Endothelial cell of umbilical vein (primary cell): ENCODE measurements around the gene ORAI3.

Source experiments
- POLR2A ChIP-seq: IDR thresholded peaks from 2 replicates; pipeline ENCODE4 v1.6.1; 2012; ENCODE audit warnings: low read depth, mild to moderate bottlenecking, control low read depth, low read length
- POLR2AphosphoS5 ChIP-seq: IDR thresholded peaks from 2 replicates; pipeline ENCODE4 v1.6.1; 2012; ENCODE audit warnings: low read depth, mild to moderate bottlenecking, control low read depth, low read length, moderate library complexity; ENCODE audit not compliant: insufficient read depth
- TF ChIP-seq, protein P1 (sequence below), 2 donors: IDR thresholded peaks; 1 replicate in 1 of 2; 2 replicates in 1 of 2; pipeline ENCODE4 v1.5.1; 2011; ENCODE audit warnings: low read length in 2 of 2, mild to moderate bottlenecking in 2 of 2, moderate library complexity in 2 of 2, control low read depth in 1 of 2, inconsistent platforms in 1 of 2, low read depth in 1 of 2; ENCODE audit not compliant: insufficient read depth in 1 of 2; ENCODE audit errors: extremely low read depth in 1 of 2

DNA sequence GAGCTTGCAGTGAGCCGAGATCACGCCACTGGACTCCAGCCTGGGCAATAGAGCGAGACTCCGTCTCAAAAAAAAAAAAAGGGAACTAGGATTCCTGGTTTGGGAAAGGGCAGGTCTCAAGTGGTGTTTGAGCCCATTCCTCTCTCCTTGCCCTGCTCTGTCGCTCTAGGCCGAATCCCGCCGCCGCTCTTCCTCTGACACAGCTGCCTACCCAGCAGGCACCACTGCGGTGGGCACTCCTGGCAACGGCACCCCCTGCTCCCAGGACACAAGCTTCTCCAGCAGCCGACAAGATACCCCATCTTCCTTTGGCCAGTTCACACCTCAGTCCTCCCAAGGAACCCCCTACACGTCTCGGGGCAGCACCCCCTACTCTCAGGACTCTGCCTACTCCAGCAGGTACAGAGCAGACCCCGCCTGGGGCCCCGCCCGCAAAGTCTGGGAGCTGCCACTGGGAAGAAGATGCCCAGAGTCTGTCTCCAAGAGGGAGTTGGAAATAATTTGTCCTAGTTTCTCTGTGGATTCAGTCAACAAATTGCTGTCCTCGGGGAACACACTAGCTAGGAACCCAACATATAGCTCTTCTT, 15.2 kb downstream of the ORAI3 start:
- TF ChIP-seq, protein P1, sequence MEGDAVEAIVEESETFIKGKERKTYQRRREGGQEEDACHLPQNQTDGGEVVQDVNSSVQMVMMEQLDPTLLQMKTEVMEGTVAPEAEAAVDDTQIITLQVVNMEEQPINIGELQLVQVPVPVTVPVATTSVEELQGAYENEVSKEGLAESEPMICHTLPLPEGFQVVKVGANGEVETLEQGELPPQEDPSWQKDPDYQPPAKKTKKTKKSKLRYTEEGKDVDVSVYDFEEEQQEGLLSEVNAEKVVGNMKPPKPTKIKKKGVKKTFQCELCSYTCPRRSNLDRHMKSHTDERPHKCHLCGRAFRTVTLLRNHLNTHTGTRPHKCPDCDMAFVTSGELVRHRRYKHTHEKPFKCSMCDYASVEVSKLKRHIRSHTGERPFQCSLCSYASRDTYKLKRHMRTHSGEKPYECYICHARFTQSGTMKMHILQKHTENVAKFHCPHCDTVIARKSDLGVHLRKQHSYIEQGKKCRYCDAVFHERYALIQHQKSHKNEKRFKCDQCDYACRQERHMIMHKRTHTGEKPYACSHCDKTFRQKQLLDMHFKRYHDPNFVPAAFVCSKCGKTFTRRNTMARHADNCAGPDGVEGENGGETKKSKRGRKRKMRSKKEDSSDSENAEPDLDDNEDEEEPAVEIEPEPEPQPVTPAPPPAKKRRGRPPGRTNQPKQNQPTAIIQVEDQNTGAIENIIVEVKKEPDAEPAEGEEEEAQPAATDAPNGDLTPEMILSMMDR (IDR thresholded peaks at IDR 0.05; ENCODE audit: extremely low read depth in 1 of 2, insufficient read depth in 1 of 2, low read depth in 1 of 2, low read length in 2 of 2): no peak
- TF ChIP-seq POLR2A: no peak
- no peak for TF ChIP-seq POLR2AphosphoS5
